ENCODE measurements around the gene PRKG1.
A peak's percentile ranks its signal among the peaks of the same experiment; 100 is the strongest.

The PRKG1 gene

GRCh38 chr10:52259426-52259812, 1185.1 kb downstream of the PRKG1 start:
- no peak for DNase-seq (ENCODE audit: low spot score)

- DNase-seq (ENCODE audit: low spot score): peak; percentile 66
These were observed 1187.1 kb downstream of the PRKG1 start for GRCh38 chr10:52261362-52261761.

- no peak for DNase-seq (ENCODE audit: low spot score)
These were observed 1191.0 kb downstream of the PRKG1 start for GRCh38 chr10:52265131-52265926.

GRCh38 chr10:52266858-52267257, 1192.6 kb downstream of the PRKG1 start:
- DNase-seq (ENCODE audit: low spot score): no peak

GRCh38 chr10:52268790-52269189, 1194.5 kb downstream of the PRKG1 start:
- no peak for DNase-seq (ENCODE audit: low spot score)

GRCh38 chr10:52269233-52269632, 1194.9 kb downstream of the PRKG1 start:
- no peak for DNase-seq (ENCODE audit: low spot score)

GRCh38 chr10:52276163-52276562, 1201.9 kb downstream of the PRKG1 start:
- no peak for DNase-seq (ENCODE audit: low spot score)

GRCh38 chr10:52276986-52277385, 1202.7 kb downstream of the PRKG1 start:
- DNase-seq (ENCODE audit: low spot score): no peak

- DNase-seq (ENCODE audit: low spot score): no peak
These were observed 1205.3 kb downstream of the PRKG1 start for GRCh38 chr10:52279546-52279945.

GRCh38 chr10:52280051-52280450, 1205.8 kb downstream of the PRKG1 start:
- DNase-seq (ENCODE audit: low spot score): no peak

GRCh38 chr10:52283174-52283573, 1208.9 kb downstream of the PRKG1 start:
- DNase-seq (ENCODE audit: low spot score): peak; percentile 11

- DNase-seq (ENCODE audit: low spot score): no peak
These were observed 1210.2 kb downstream of the PRKG1 start for GRCh38 chr10:52284416-52285013.

- no peak for DNase-seq (ENCODE audit: low spot score)
These were observed 1213.6 kb downstream of the PRKG1 start for GRCh38 chr10:52287866-52288265.

GRCh38 chr10:52297747-52298146, 1223.5 kb downstream of the PRKG1 start:
- no peak for DNase-seq (ENCODE audit: low spot score)

GRCh38 chr10:52300599-52301277, 1226.5 kb downstream of the PRKG1 start:
- DNase-seq (ENCODE audit: low spot score): no peak

- peak; percentile 38 for DNase-seq (ENCODE audit: low spot score)
These were observed 1234.2 kb downstream of the PRKG1 start for GRCh38 chr10:52308251-52309031.

GRCh38 chr10:52312942-52313255, 1238.6 kb downstream of the PRKG1 start:
- no peak for DNase-seq (ENCODE audit: low spot score)

GRCh38 chr10:52313256-52313932, 1239.1 kb downstream of the PRKG1 start:
- no peak for DNase-seq (ENCODE audit: low spot score)

- DNase-seq (ENCODE audit: low spot score): no peak
These were observed 1239.9 kb downstream of the PRKG1 start, which contains the start of gene DKK1 for GRCh38 chr10:52313933-52314821. DKK1 (plus strand) TSS chr10:52314281; CDS start chr10:52314435, 154 bp downstream.

- DNase-seq (ENCODE audit: low spot score): no peak
These were observed 1240.7 kb downstream of the PRKG1 start for GRCh38 chr10:52314822-52315552.

All from RKO (cell line).